Measurements from ENCODE around the gene PLK1. TPM values are rescaled to one million over a fixed set of nuclear protein-coding genes. Genes with fewer than 3 reads are reported as not detected.

The PLK1 gene
- total and polyA plus RNA-seq, 2 of the 4 experiments (the other 2 are of a cell fraction): 19.4 to 59.0 TPM

DNA sequence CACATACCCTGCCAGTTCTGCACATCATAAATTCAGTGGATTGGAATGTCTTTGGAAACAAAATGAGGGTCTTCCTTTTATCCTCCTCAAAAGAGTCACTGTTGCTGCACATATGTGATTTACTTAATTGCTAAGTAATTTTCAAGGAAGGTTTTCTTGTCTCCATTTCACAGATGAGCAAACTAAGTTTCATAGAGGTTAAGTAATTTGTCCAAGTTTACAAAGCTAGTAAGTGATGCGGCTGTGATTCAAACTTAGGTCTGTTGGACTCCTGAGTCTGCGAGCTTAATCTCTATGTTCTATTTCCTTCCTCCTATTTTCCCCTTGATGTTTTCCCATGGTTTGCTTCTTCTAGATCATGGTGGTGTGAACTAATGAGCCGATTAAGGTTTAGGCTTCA, 48.0 kb downstream of the PLK1 start:
- Histone ChIP-seq H3K14ac (replicated peaks; ENCODE audit: low read depth, low read length) (no peak overlapping the region), H3K79me1 (ENCODE audit: low read depth in 1 of 2, low read length in 2 of 2) (no peaks in the 10 kb centered on the region), H3K27me3 (ENCODE audit: control insufficient read depth, insufficient read depth, low read length) (no peaks in the 10 kb centered on the region), H4K91ac (ENCODE audit: insufficient read depth, low read depth, low read length) (no peak overlapping the region), H3K4me2 (ENCODE audit: low read depth, low read length) (no peak overlapping the region), H2BK20ac (ENCODE audit: low read depth, low read length) (no peak overlapping the region), H3K9ac (ENCODE audit: low read depth, low read length) (no peak overlapping the region), H3K27ac (ENCODE audit: insufficient read depth, low read length) (no peak overlapping the region), H4K5ac (ENCODE audit: low read depth, low read length) (no peak overlapping the region), H3K4me1 (ENCODE audit: control insufficient read depth, insufficient read depth, low read length) (no peaks in the 10 kb centered on the region), H2AK5ac (ENCODE audit: low read depth, low read length) (no peak overlapping the region), H3K36me3 (ENCODE audit: control insufficient read depth, insufficient read depth, low read length) (no peaks in the 10 kb centered on the region), H3K18ac (ENCODE audit: low read depth, low read length) (no peak overlapping the region), H2AFZ (replicated peaks; ENCODE audit: low read length, poor library complexity) (no peak overlapping the region), H3K23ac (ENCODE audit: low read depth, low read length) (no peak overlapping the region), H4K8ac (ENCODE audit: low read depth in 2 of 2, low read length in 2 of 2) (no peak overlapping the region), H3K56ac (ENCODE audit: extremely low read depth, insufficient read depth, low read length) (no peak overlapping the region), H3K4ac (ENCODE audit: low read depth, low read length) (no peak overlapping the region), H3K4me3 (ENCODE audit: insufficient read depth, low read depth, low read length) (no peak overlapping the region), H2AK9ac (replicated peaks; ENCODE audit: low read depth, low read length, poor library complexity) (no peak overlapping the region), H2BK120ac (ENCODE audit: low read depth, low read length) (no peak overlapping the region), H4K20me1 (ENCODE audit: insufficient read depth, low read length) (no peaks in the 10 kb centered on the region), H3K9me3 (ENCODE audit: control insufficient read depth, insufficient read depth, low read length) (no peaks in the 10 kb centered on the region), H2BK5ac (ENCODE audit: low read depth, low read length, poor library complexity, severe bottlenecking) (no peak overlapping the region), H2BK15ac (ENCODE audit: low read depth, low read length) (no peak overlapping the region), H3K9me1 (ENCODE audit: insufficient read depth, low read length) (no peaks in the 10 kb centered on the region)
- ATAC-seq (ENCODE audit: low read depth) (no peak), DNase-seq (no peak)
- CTCF ChIA-PET: no interaction called here
- dilution Hi-C loops (cut with HindIII; ENCODE audit: low sequenced_read_pairs, unreplicated experiment): no loop called here
- no CpG with 5 or more reads among the region's 3 CpGs for WGBS, 2 experiments (ENCODE audit: extremely low coverage in 2 of 2, insufficient read length in 1 of 2)
- BruUV-seq (replicated peaks): no TSS peak
- intact Hi-C loops (cut with micrococcal nuclease): loop anchor here (1.0 kb wide), 1 partner anchor 85 kb away; the partner anchor contains the start of genes DCTN5 and PALB2
- TF ChIP-seq ELK1 (IDR thresholded peaks at IDR 0.05; ENCODE audit: borderline replicate concordance, low read depth, low read length) (no peak), BHLHE40 (IDR thresholded peaks at IDR 0.05; ENCODE audit: low read depth, low read length) (no peak), CEBPB (IDR thresholded peaks at IDR 0.05; ENCODE audit: low read depth, low read length) (no peak), MXI1 (IDR thresholded peaks at IDR 0.05; ENCODE audit: borderline replicate concordance, low read depth, low read length) (no peak), RCOR1 (IDR thresholded peaks at IDR 0.05; ENCODE audit: insufficient replicate concordance, low read length) (no peak), FOS (IDR thresholded peaks at IDR 0.05; ENCODE audit: low read depth, low read length) (no peak), MAZ (IDR thresholded peaks at IDR 0.05; ENCODE audit: borderline replicate concordance, low read depth, low read length) (no peak), RAD21 (IDR thresholded peaks at IDR 0.05; ENCODE audit: low read length) (no peak), SMC3 (IDR thresholded peaks at IDR 0.05; ENCODE audit: low read depth, low read length) (no peak), POLR2A (IDR thresholded peaks at IDR 0.05; ENCODE audit: low read depth, low read length) (no peak), RFX5 (IDR thresholded peaks at IDR 0.05; ENCODE audit: low read depth, low read length) (no peak), MAFK (IDR thresholded peaks at IDR 0.05; ENCODE audit: low read depth, low read length) (no peak), NFE2L2 (IDR thresholded peaks at IDR 0.05; ENCODE audit: low read depth, low read length) (no peak), CHD1 (IDR thresholded peaks at IDR 0.05; ENCODE audit: low read depth, low read length) (no peak)
- TF ChIP-seq, protein P1, sequence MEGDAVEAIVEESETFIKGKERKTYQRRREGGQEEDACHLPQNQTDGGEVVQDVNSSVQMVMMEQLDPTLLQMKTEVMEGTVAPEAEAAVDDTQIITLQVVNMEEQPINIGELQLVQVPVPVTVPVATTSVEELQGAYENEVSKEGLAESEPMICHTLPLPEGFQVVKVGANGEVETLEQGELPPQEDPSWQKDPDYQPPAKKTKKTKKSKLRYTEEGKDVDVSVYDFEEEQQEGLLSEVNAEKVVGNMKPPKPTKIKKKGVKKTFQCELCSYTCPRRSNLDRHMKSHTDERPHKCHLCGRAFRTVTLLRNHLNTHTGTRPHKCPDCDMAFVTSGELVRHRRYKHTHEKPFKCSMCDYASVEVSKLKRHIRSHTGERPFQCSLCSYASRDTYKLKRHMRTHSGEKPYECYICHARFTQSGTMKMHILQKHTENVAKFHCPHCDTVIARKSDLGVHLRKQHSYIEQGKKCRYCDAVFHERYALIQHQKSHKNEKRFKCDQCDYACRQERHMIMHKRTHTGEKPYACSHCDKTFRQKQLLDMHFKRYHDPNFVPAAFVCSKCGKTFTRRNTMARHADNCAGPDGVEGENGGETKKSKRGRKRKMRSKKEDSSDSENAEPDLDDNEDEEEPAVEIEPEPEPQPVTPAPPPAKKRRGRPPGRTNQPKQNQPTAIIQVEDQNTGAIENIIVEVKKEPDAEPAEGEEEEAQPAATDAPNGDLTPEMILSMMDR (conservative IDR thresholded peaks at IDR 0.05; ENCODE audit: low read depth, low read length): no peak
- TF ChIP-seq, protein P2, sequence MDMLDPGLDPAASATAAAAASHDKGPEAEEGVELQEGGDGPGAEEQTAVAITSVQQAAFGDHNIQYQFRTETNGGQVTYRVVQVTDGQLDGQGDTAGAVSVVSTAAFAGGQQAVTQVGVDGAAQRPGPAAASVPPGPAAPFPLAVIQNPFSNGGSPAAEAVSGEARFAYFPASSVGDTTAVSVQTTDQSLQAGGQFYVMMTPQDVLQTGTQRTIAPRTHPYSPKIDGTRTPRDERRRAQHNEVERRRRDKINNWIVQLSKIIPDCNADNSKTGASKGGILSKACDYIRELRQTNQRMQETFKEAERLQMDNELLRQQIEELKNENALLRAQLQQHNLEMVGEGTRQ (IDR thresholded peaks at IDR 0.05; ENCODE audit: low read depth, low read length): no peak
- POLR2A ChIA-PET (ENCODE audit: unreplicated experiment): no interaction called here
- in situ Hi-C loops (cut with MboI; ENCODE audit: low sequenced_read_pairs): no loop called here

Measured in IMR-90 (cell line).